RWPE2 (cell line): ENCODE results near the gene CARD19.

Source experiments
- ATAC-seq: fragments of 200-7000 bp; cut with Tn5 transposase; 3 replicates; pipeline ENCODE4 v1.9.1; 2021; ENCODE audit warnings: low read depth
- DNase-seq: peaks from one replicate; pipeline ENCODE4 v3.0.0-alpha.2; 2020; ENCODE audit warnings: low spot score
- H3K27ac ChIP-seq: fragments of 450-650 bp; 2 replicates; pipeline ENCODE4 v1.5.1; 2017; ENCODE audit warnings: mild to moderate bottlenecking; ENCODE audit not compliant: poor library complexity, severe bottlenecking
- H3K27me3 ChIP-seq: fragments of 250-450 bp; sonication (Bioruptor Pico); 2 replicates; pipeline ENCODE4 v1.5.1; 2021; ENCODE audit warnings: mild to moderate bottlenecking, moderate library complexity; ENCODE audit not compliant: insufficient read depth, poor library complexity, severe bottlenecking
- H3K36me3 ChIP-seq: fragments of 250-450 bp; sonication (Bioruptor Pico); 2 replicates; pipeline ENCODE4 v1.5.1; 2020; ENCODE audit warnings: low read depth, mild to moderate bottlenecking, moderate library complexity
- H3K4me1 ChIP-seq: fragments of 250-450 bp; sonication (Bioruptor Pico); 2 replicates; pipeline ENCODE4 v1.5.1; 2021; ENCODE audit warnings: mild to moderate bottlenecking, moderate library complexity; ENCODE audit not compliant: insufficient read depth, poor library complexity, severe bottlenecking
- H3K4me3 ChIP-seq: fragments of 250-450 bp; sonication (Bioruptor Pico); 2 replicates; pipeline ENCODE4 v1.5.1; 2021; ENCODE audit warnings: mild to moderate bottlenecking, moderate library complexity; ENCODE audit not compliant: severe bottlenecking
- H3K9me3 ChIP-seq: fragments of 250-450 bp; sonication (Bioruptor Pico); 2 replicates; pipeline ENCODE4 v1.5.1; 2021; ENCODE audit warnings: mild to moderate bottlenecking, moderate library complexity; ENCODE audit not compliant: severe bottlenecking
- TF ChIP-seq, protein P1 (sequence below): fragments of 450-650 bp; IDR thresholded peaks from one replicate; pipeline ENCODE4 v1.5.1; 2017; ENCODE audit warnings: mild to moderate bottlenecking, moderate library complexity; ENCODE audit not compliant: poor library complexity, severe bottlenecking

Gene CARD19

GRCh38 chr9:93051680-93052089 is 44.3 kb upstream of the CARD19 start:
- Histone ChIP-seq H3K27ac (no peak overlapping the region), H3K4me1 (no peaks in the 10 kb centered on the region), H3K9me3 (no peaks in the 10 kb centered on the region), H3K36me3 (no peaks in the 10 kb centered on the region), H3K4me3 (no peak overlapping the region), H3K27me3 (no peaks in the 10 kb centered on the region)
- DNase-seq (peak; percentile 43), ATAC-seq (no peak)
- TF ChIP-seq, protein P1, sequence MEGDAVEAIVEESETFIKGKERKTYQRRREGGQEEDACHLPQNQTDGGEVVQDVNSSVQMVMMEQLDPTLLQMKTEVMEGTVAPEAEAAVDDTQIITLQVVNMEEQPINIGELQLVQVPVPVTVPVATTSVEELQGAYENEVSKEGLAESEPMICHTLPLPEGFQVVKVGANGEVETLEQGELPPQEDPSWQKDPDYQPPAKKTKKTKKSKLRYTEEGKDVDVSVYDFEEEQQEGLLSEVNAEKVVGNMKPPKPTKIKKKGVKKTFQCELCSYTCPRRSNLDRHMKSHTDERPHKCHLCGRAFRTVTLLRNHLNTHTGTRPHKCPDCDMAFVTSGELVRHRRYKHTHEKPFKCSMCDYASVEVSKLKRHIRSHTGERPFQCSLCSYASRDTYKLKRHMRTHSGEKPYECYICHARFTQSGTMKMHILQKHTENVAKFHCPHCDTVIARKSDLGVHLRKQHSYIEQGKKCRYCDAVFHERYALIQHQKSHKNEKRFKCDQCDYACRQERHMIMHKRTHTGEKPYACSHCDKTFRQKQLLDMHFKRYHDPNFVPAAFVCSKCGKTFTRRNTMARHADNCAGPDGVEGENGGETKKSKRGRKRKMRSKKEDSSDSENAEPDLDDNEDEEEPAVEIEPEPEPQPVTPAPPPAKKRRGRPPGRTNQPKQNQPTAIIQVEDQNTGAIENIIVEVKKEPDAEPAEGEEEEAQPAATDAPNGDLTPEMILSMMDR = no peak

- H3K27me3 ChIP-seq = no peaks in the 10 kb centered on the region
- TF ChIP-seq, protein P1 = no peak
- H3K4me1 ChIP-seq = no peaks in the 10 kb centered on the region
- ATAC-seq (no peak), DNase-seq (peak; percentile 34)
- H3K27ac ChIP-seq = no peak overlapping the region
- H3K36me3 ChIP-seq = no peaks in the 10 kb centered on the region
- H3K9me3 ChIP-seq = no peaks in the 10 kb centered on the region
- no peak overlapping the region for H3K4me3 ChIP-seq
These were observed 43.1 kb upstream of the CARD19 start for GRCh38 chr9:93052791-93053540.

DNA sequence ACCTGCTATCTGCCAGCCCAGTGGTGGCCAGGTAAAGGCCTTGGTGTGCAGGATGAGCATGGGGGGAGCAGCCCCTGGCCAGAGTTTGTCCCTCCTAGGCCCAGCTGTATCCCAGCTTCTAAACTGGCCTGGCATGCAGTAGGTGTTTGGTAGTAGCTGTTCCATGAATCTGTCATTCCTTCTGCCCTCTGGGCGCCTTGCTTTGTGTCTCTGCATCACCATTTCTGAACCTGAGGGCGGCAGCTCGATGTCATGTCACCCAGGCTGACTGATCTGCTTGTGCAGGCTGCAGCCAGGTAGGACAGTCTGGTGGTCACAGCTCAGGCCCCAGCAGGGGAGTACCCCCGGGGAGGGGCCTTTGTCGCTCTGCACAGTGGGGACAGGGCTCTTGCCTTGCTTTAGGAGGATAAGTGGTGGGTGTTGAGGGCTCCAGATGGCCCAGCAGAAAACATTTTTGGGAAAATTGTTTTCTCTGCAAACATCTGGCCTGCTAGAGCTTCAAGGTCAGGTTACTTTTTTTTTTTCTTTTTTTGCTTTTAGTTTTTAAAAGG is 42.2 kb upstream of the CARD19 start:
- H3K36me3 ChIP-seq = no peaks in the 10 kb centered on the region
- H3K27ac ChIP-seq = no peak overlapping the region
- TF ChIP-seq, protein P1 = no peak
- no peaks in the 10 kb centered on the region for H3K4me1 ChIP-seq
- no peaks in the 10 kb centered on the region for H3K27me3 ChIP-seq
- DNase-seq = peak; percentile 19
- no peaks in the 10 kb centered on the region for H3K9me3 ChIP-seq
- no peak overlapping the region for H3K4me3 ChIP-seq
- ATAC-seq = no peak

- TF ChIP-seq, protein P1 = no peak
- Histone ChIP-seq H3K27ac (no peak overlapping the region), H3K4me3 (no peak overlapping the region), H3K9me3 (no peaks in the 10 kb centered on the region), H3K36me3 (no peaks in the 10 kb centered on the region), H3K27me3 (no peaks in the 10 kb centered on the region), H3K4me1 (no peaks in the 10 kb centered on the region)
- DNase-seq = peak; percentile 33
- ATAC-seq = no peak
These were observed 41.0 kb upstream of the CARD19 start for GRCh38 chr9:93054758-93055704.
